Right cardiac atrium (tissue), 5 donors: Measurements from ENCODE around the gene MACROD2. TPM values are rescaled to one million over a fixed set of nuclear protein-coding genes. Genes with fewer than 3 reads are reported as not detected.

ENCODE experiments used
- ATAC-seq, 2 donors: fragments of 200-7000 bp; cut with Tn5 transposase; one replicate each; pipeline versions ENCODE4 v1.8.0 to v1.9.1; 2020; ENCODE audit warnings: moderate library complexity in 2 of 2, mild to moderate bottlenecking in 1 of 2
- DNase-seq, 3 donors: peaks; one replicate each; pipeline ENCODE4 v3.0.0-alpha.2; 2020
- H3K27ac ChIP-seq: one replicate; pipeline ENCODE4 v1.5.1; 2013; ENCODE audit warnings: mild to moderate bottlenecking, low read length, control low read depth, moderate library complexity
- H3K27me3 ChIP-seq: one replicate; pipeline ENCODE4 v1.6.1; 2013; ENCODE audit not compliant: control insufficient read depth, insufficient read depth
- H3K4me1 ChIP-seq: one replicate; pipeline ENCODE4 v1.6.1; 2013; ENCODE audit warnings: low read length; ENCODE audit not compliant: control insufficient read depth, insufficient read depth
- H3K4me3 ChIP-seq: one replicate; pipeline ENCODE4 v1.5.1; 2013; ENCODE audit warnings: low read length, control low read depth
- H3K9me3 ChIP-seq: one replicate; pipeline ENCODE4 v1.6.1; 2013; ENCODE audit warnings: low read length; ENCODE audit not compliant: control insufficient read depth
- WGBS: extraction: QIAGEN DNeasy Blood & Tissue Kit; methylation state at CpG from one replicate; pipeline ENCODE4 v1.1.7; 2013; 5-methylcytosine and 5-hydroxymethylcytosine counted together
- intact Hi-C, 4 donors: fragments of 100-400 bp; cut with DNase I; formaldehyde crosslinking; loops; one replicate each; pipeline versions ENCODE4 v1.11.0 to v1.14.0; 2022 to 2023
- polyA plus RNA-seq: library from polyadenylated mRNA; stranded (reverse); fragments of 200-250 nt; gene quantifications from one replicate; pipeline ENCODE4 v1.2.3, GENCODE V29; 2013
- total RNA-seq, 4 donors: library from RNA; stranded (reverse); fragmentation: NEBNext Ultra II Directional; extraction: Animal tissue kit (Norgen Biotek cat#: 25700); gene quantifications; one replicate each; pipeline ENCODE4 v1.2.1, GENCODE V29; 2021
- donor health status: healthy with polysubstance abuse.
- donor health status: DM: no; HTN: yes; CAD: no.
- donor health status: DM: no; HTN: no; CAD: no.
- donor health status: DM: no; HTN: yes; CAD: no; lungs with severe emphysema.
- donor health status: DM: yes; HTN: yes; CAD: no.

MACROD2 gene
- total and polyA plus RNA-seq, 5 donors, result 0.61 to 4.4 (median 2.4) TPM

DNA sequence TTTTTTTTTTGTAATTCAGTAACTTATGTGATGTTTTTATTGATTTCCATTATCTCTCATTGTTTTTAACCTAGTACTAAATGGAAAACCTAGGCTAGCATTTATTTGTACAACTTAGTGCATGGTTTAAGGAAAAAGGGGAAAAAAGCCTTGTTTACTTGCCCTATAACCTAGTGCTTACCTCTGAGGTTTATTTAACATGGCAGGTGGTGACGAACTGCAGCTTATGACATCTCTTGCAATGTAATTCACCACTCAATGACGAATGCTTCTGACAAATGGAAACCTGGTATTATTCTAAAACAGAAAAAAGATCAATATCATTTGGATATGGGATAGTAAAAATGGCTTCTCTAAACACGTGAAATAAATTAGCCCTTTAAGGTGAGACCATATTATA is 960.7 kb downstream of the MACROD2 start:
- H3K4me3 ChIP-seq, result no peak overlapping the region
- WGBS, result 84% methylated on average over 3 of the region's 3 CpGs

DNA sequence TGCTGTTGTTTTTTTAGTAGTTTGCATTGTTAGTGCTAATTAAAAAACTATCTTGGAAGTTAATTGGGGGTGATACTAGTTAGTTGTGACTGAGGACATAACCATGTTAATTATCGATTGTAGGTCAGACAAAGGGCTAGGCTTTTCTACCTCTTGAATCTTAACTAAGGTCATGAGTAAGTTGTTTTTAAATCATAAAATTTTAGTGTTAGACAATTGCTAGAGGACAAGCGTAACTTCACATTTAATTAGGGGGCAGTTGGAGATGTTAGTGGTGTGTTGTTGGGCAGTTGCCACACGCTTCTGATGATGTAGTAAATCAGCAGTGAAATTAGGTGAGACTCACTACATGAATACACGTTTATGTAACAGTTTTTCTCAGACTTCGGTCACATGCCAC is 961.2 kb downstream of the MACROD2 start:
- no peak overlapping the region for H3K4me3 ChIP-seq
- no peaks in the 10 kb centered on the region for H3K9me3 ChIP-seq
- no peak for DNase-seq
- no peak for ATAC-seq
- no peaks in the 10 kb centered on the region for H3K27me3 ChIP-seq
- WGBS, result 81% methylated on average over 5 of the region's 5 CpGs
- no peak overlapping the region for H3K27ac ChIP-seq
- no peaks in the 10 kb centered on the region for H3K4me1 ChIP-seq
- intact Hi-C loops, result no loop called here

More for the DNA sequence above, 960.7 kb downstream of the MACROD2 start:
- Histone ChIP-seq H3K27ac (no peak overlapping the region), H3K27me3 (no peaks in the 10 kb centered on the region), H3K4me1 (no peaks in the 10 kb centered on the region), H3K9me3 (no peaks in the 10 kb centered on the region)
- DNase-seq (no peak), ATAC-seq (no peak)
- intact Hi-C loops, result no loop called here

DNA sequence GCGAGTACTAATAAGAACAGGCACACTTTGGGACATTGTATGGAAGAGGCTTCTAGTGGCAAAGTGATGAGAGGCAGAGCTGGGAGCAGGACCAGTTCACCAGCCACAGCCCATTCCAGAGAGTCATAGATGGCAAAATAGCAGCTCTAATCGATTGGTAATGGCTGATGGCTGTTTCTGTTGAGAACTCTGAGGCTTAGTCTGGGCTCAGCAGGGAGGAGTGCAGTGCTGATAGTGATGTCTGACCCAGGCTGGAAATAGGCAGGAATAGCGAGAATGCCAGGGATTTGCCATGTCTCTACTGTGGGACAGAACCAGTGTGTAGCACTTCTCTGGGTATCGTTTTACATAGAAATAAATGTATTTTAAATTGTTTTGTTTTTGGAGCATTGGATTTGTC is 962.1 kb downstream of the MACROD2 start:
- Histone ChIP-seq H3K9me3 (no peaks in the 10 kb centered on the region), H3K27me3 (no peaks in the 10 kb centered on the region), H3K27ac (no peak overlapping the region), H3K4me1 (no peaks in the 10 kb centered on the region), H3K4me3 (no peak overlapping the region)
- intact Hi-C loops, result no loop called here
- no peak for ATAC-seq
- no peak for DNase-seq
- 88% methylated on average over 4 of the region's 4 CpGs for WGBS

DNA sequence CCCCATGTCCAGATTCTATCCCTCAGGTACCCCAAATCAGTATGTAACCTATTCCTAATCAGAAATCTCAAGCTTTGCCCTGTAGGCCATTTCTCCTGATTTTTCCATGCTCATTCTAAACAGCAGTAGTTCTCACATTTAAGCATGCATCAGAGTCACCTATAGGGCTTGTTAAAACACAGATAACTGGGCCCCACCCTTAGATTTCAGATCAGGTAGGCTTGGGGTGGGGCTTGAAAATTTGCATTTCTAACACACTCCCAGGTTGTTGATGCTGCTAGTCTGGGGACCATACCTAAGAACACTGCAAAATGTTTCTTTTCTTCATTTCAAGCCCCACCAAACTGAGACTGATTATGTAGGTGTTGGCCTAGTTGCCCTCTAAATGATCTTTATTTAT is 963.3 kb downstream of the MACROD2 start:
- H3K9me3 ChIP-seq, result no peaks in the 10 kb centered on the region
- intact Hi-C loops, result no loop called here
- ATAC-seq (no peak), DNase-seq (no peak)
- no peak overlapping the region for H3K4me3 ChIP-seq
- H3K27me3 ChIP-seq, result no peaks in the 10 kb centered on the region
- H3K27ac ChIP-seq, result no peak overlapping the region
- no peaks in the 10 kb centered on the region for H3K4me1 ChIP-seq

DNA sequence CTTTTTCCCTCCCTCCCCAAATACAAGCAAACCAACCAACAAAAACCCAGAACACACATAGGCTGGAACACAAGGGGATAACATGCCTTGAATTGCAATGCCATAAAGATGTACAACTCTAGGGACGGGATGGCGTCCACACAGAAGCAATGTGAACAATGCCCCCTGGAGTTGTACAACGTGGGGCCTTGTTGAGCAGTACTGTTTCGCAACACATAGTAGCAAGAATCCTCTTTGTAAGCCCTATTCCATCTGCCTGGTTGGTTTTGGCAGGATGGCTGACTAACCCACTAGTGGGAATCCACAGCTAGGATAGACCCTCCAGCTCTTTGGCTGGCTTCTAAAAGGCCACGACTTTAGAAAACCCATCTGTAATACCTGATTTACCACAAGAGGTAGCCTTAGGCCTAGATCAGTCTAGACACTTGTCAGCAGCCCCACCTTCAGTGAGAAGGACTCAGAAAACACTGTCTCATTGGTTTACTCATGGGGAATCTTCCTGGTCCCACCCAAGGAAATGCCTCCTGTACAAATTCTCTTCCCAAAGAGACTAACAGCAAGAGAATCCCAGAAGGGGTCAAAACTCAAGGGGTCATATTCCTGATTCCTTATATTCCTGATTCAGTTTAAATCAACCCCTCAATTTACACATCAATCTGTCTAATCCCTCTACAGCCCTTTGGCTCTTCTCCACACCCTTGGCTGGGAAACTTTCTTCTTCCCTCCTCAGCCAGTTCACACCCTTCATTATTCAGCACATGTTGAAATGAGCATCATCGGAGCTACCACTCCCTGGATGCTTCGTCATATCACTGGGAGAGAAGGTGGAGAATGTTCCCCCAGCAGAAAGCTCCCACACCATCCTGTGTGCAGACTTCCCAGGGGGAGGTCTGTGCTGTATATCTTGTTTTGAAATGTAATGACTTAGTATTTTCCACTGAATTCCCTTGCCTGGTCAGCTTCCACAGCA is 964.5 kb downstream of the MACROD2 start:
- no peaks in the 10 kb centered on the region for H3K27me3 ChIP-seq
- intact Hi-C loops, result no loop called here
- H3K27ac ChIP-seq, result no peak overlapping the region
- H3K4me1 ChIP-seq, result no peaks in the 10 kb centered on the region
- ATAC-seq, result peak in 1 of 2 donors; percentile 87
- no peak for DNase-seq
- H3K4me3 ChIP-seq, result no peak overlapping the region
- no peaks in the 10 kb centered on the region for H3K9me3 ChIP-seq
- WGBS, result 83% methylated on average over 7 of the region's 7 CpGs

DNA sequence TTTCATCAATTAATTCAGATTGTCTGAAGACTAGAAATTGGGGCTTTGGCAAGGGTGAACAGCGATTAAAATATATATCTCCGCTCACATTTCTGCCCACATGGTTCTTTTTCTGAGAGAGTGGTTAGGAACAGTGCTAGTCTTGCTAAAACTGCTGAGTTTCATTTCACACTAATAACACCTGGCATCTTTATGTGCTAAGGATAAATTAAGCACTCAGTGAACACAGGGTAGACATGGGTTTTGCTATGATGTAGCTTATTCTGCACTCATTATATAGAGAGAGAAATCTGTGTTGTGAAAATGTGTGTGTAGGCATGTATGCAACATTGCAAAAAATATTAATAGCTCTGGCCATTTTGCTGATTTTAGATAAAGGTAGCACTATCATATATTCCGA is 965.5 kb downstream of the MACROD2 start:
- DNase-seq (no peak), ATAC-seq (no peak)
- Histone ChIP-seq H3K4me3 (no peak overlapping the region), H3K9me3 (no peaks in the 10 kb centered on the region), H3K4me1 (no peaks in the 10 kb centered on the region), H3K27ac (no peak overlapping the region), H3K27me3 (no peaks in the 10 kb centered on the region)
- WGBS, result 92% methylated on average over 3 of the region's 3 CpGs
- intact Hi-C loops, result no loop called here

DNA sequence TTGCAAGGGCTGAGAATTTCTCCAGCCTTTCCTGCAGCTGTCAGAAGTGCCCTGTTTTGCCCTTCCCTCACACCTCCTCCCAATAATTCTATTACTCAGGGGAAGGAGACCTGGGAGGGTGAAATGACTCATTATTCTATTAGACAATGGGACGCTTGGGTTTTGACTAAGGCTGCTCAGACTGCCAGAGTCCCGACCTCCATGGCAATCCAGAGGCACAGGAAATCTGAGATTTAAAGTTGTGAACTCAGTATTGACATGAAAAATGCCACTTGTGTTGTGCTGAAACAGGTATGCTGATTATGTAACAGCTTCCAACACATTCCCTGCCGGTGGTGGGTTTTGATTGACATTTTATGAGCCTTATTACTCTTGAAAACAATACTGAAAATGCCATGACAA is 967.9 kb downstream of the MACROD2 start:
- Histone ChIP-seq H3K4me3 (no peak overlapping the region), H3K27me3 (no peaks in the 10 kb centered on the region), H3K4me1 (no peaks in the 10 kb centered on the region), H3K9me3 (no peaks in the 10 kb centered on the region), H3K27ac (no peak overlapping the region)
- peak in 1 of 2 donors; percentile 90 for ATAC-seq
- no peak for DNase-seq
- WGBS, result 27% methylated on average over 3 of the region's 3 CpGs
- intact Hi-C loops, result no loop called here

DNA sequence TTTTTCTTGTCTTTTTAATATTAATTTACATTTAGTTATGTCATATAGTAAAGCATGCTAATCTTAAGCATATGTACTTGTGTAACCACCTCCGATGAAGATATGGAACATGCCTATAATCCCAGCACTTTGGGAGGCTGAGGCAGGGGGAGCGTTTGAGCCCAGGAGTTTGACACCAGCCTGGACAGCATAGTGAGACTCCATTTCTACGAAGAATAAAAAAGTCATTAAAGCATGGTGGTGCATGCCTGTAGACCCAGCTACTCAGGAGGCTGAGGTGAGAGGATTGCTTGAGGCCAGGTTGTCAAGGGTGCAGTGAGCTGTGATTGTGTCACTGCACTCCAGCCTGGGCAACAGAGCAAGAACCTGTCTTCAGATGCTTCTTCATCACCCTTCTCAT is 970.9 kb downstream of the MACROD2 start:
- no peaks in the 10 kb centered on the region for H3K9me3 ChIP-seq
- DNase-seq (no peak), ATAC-seq (no peak)
- intact Hi-C loops, result no loop called here
- H3K4me1 ChIP-seq, result no peaks in the 10 kb centered on the region
- WGBS, result 92% methylated on average over 3 of the region's 3 CpGs
- H3K27ac ChIP-seq, result no peak overlapping the region
- H3K4me3 ChIP-seq, result no peak overlapping the region
- no peaks in the 10 kb centered on the region for H3K27me3 ChIP-seq

DNA sequence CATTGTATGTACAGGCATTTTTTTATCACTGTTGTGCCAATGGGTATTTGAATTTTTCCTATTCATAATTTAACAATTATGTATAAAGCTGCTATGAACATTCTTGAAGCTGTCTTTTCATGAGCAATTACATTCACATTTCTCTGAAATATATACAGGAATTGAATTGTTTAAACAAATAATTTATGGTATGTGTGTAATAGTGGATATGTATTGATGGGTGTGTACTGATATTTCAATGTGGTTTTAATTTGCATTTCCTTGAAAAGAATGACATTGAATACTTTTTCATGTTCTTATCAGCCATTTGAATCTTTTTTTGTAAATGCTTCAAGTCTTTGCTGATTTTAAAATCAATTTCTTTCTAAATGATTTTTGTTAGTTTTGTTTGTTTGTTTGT is 971.5 kb downstream of the MACROD2 start:
- no peak for ATAC-seq
- H3K4me3 ChIP-seq, result no peak overlapping the region
- DNase-seq, result no peak
- H3K9me3 ChIP-seq, result no peaks in the 10 kb centered on the region
- intact Hi-C loops, result no loop called here
- H3K27ac ChIP-seq, result no peak overlapping the region
- no peaks in the 10 kb centered on the region for H3K4me1 ChIP-seq
- no peaks in the 10 kb centered on the region for H3K27me3 ChIP-seq

DNA sequence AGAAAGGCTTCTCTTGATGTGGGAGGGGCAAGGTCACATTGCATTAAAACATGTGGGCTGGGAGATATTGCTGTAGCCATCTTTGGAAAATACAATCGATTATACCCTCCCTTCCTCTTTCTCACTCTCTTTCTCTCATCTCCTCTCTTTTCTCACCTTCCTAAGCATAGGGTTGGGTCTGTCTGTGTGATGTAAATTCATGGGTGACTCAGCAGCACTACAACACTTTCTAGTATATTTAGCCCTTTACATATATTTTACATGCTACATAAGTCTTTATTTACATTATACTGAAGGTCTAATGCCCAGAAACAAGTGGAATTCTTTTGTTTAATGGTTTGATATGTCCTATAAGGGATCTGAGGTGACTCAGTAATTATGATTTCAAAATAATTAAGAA is 976.9 kb downstream of the MACROD2 start:
- no peak for DNase-seq
- Histone ChIP-seq H3K9me3 (no peaks in the 10 kb centered on the region), H3K4me3 (no peak overlapping the region), H3K27me3 (no peaks in the 10 kb centered on the region), H3K4me1 (no peaks in the 10 kb centered on the region), H3K27ac (no peak overlapping the region)
- 60% methylated on average over 1 of the region's 1 CpG for WGBS
- intact Hi-C loops, result no loop called here
- no peak for ATAC-seq

DNA sequence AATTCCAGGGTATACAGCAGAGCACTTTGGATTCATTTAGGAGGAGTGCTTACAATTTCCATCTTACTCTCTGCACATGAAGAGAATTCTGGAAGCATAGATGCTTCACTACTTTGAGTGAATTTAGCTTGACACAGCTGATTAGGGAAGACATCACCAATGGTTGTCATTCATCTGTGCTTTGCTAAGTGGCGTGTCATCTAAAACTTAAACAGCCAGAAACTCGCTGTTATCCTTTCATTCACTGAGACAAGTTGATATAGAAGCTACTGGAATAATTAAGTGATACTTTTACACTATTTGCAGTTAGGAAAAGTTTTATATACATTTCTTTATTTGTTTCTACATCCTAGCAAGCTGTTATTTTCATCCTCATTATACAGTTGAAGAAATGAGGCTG is 977.4 kb downstream of the MACROD2 start:
- WGBS, result 87% methylated on average over 2 of the region's 2 CpGs
- no peaks in the 10 kb centered on the region for H3K9me3 ChIP-seq
- no peak for DNase-seq
- H3K27me3 ChIP-seq, result no peaks in the 10 kb centered on the region
- H3K4me1 ChIP-seq, result no peaks in the 10 kb centered on the region
- ATAC-seq, result no peak
- intact Hi-C loops, result no loop called here
- H3K4me3 ChIP-seq, result no peak overlapping the region
- no peak overlapping the region for H3K27ac ChIP-seq
